Spleen (tissue), 11 donors: ENCODE results near the gene ARHGAP24. TPM values are rescaled to one million over a fixed set of nuclear protein-coding genes. Genes with fewer than 3 reads are reported as not detected.

Source experiments
- DNase-seq: peaks from one replicate; pipeline ENCODE4 v3.0.0-alpha.2; 2020
- H3K27ac ChIP-seq, 8 donors: fragments of 200-600 bp; sonication (generic) in 7 of 8; 1 replicate in 4 of 8; 2 replicates in 4 of 8; pipeline versions ENCODE4 v1.5.0 to v1.8.0; 2016 to 2021; ENCODE audit warnings: inconsistent platforms in 4 of 8, mild to moderate bottlenecking in 4 of 8, moderate library complexity in 1 of 8
- H3K27me3 ChIP-seq, 7 donors: fragments of 200-600 bp; sonication (generic) in 6 of 7; replicated peaks in 1 of 7; 1 replicate in 4 of 7; 2 replicates in 3 of 7; pipeline versions ENCODE4 v1.5.0 to v1.8.0; 2016 to 2021; ENCODE audit warnings: inconsistent platforms in 3 of 7, mild to moderate bottlenecking in 1 of 7
- H3K36me3 ChIP-seq, 6 donors: fragments of 200-600 bp; sonication (generic) in 5 of 6; 1 replicate in 4 of 6; 2 replicates in 2 of 6; pipeline versions ENCODE4 v1.5.0 to v1.8.0; 2016 to 2021; ENCODE audit warnings: inconsistent platforms in 2 of 6
- H3K4me1 ChIP-seq, 6 donors: fragments of 200-600 bp; sonication (generic) in 5 of 6; 1 replicate in 3 of 6; 2 replicates in 3 of 6; pipeline versions ENCODE4 v1.5.0 to v1.8.0; 2016 to 2021; ENCODE audit warnings: inconsistent platforms in 3 of 6
- H3K4me3 ChIP-seq, 8 donors: fragments of 200-600 bp; sonication (generic) in 7 of 8; 1 replicate in 4 of 8; 2 replicates in 4 of 8; pipeline versions ENCODE4 v1.5.0 to v1.8.0; 2016 to 2021; ENCODE audit warnings: inconsistent platforms in 4 of 8, mild to moderate bottlenecking in 4 of 8, moderate library complexity in 2 of 8
- H3K9me3 ChIP-seq, 8 donors: fragments of 200-600 bp; sonication (generic) in 7 of 8; 1 replicate in 4 of 8; 2 replicates in 4 of 8; pipeline versions ENCODE4 v1.5.0 to v1.8.0; 2016 to 2021; ENCODE audit warnings: inconsistent platforms in 4 of 8
- CTCF ChIP-seq, 11 experiments: fragments of 200-600 bp in 7 of 11; fragments of 450-650 bp in 4 of 11; sonication (generic) in 4 of 11; IDR thresholded peaks in 8 of 11; conservative IDR thresholded peaks in 3 of 11; 1 replicate in 7 of 11; 2 replicates in 4 of 11; pipeline versions ENCODE4 v1.4.0 to v1.8.0; 2016 to 2021; ENCODE audit warnings: antibody characterized with exemption in 11 of 11, inconsistent platforms in 4 of 11, mild to moderate bottlenecking in 1 of 11
- POLR2A ChIP-seq, 3 donors: fragments of 450-650 bp; IDR thresholded peaks; one replicate each; pipeline ENCODE4 v1.5.1; 2017; ENCODE audit warnings: antibody characterized with exemption in 3 of 3, mild to moderate bottlenecking in 1 of 3
- POLR2AphosphoS5 ChIP-seq, 3 donors: sonication (generic); formaldehyde crosslinking; IDR thresholded peaks; one replicate each; pipeline ENCODE4 v1.5.1; 2017; ENCODE audit warnings: antibody characterized with exemption in 3 of 3
- WGBS, 5 donors: extraction: QIAGEN DNeasy Blood & Tissue Kit in 3 of 5; methylation state at CpG; one replicate each; pipeline versions ENCODE4 v1.1.5 to v1.1.7; 2013 to 2018; 5-methylcytosine and 5-hydroxymethylcytosine counted together
- intact Hi-C: fragments of 100-400 bp; cut with DNase I; formaldehyde crosslinking; loops from one replicate; pipeline ENCODE4 v1.15.0; 2023; ENCODE audit warnings: low total_unique reads
- polyA plus RNA-seq, 3 donors: library from polyadenylated mRNA; stranded (reverse); fragments of 200-250 nt; gene quantifications; one replicate each; pipeline ENCODE4 v1.2.1, GENCODE V29; 2013
- total RNA-seq, 7 donors: library from RNA; depleted of rRNA in 3 of 7; stranded (reverse); fragments of >200 nt in 3 of 7; fragmentation: NEBNext Ultra II Directional in 4 of 7; extraction: Animal tissue kit (Norgen Biotek cat#: 25700) in 4 of 7; gene quantifications; one replicate each; pipeline versions ENCODE4 v1.1.0 to v1.2.1, GENCODE V29; 2016 to 2021
- donor health status: healthy with polysubstance abuse.
- donor health status: DM: no; HTN: no; CAD: no; lungs with moderate emphysema.
- donor health status: DM: no; HTN: no; CAD: no.
- donor health status: Bipolar disorder and iron deficiency.
- donor health status: healthy.
- donor health status: DM: no; HTN: no; CAD: no.
- donor health status: DM: yes; HTN: yes; CAD: no.

The ARHGAP24 gene
- total and polyA plus RNA-seq, 10 donors, result 23.1 to 199 (median 130) TPM

- H3K27me3 ChIP-seq, result no peaks in the 10 kb centered on the region
- intact Hi-C loops, result no loop called here
- peaks cover 0 to 8% (median 0%) of the 10 kb centered on the region in 6 donors for H3K36me3 ChIP-seq
- WGBS, 5 donors, result 86 to 100% (median 93%) methylated on average over 1 of the region's 1 CpG
- peak overlapping the region in 5 of 8 donors; percentile 12 to 56 (median 37) for H3K27ac ChIP-seq
- H3K9me3 ChIP-seq, result peaks cover 0 to 6% (median 0%) of the 10 kb centered on the region in 8 donors
- no peak for DNase-seq
- H3K4me1 ChIP-seq, result peaks cover 0 to 55% (median 27%) of the 10 kb centered on the region in 6 donors
- no peak for TF ChIP-seq POLR2A (IDR thresholded peaks at IDR 0.05)
- TF ChIP-seq POLR2AphosphoS5 (IDR thresholded peaks at IDR 0.05), result no peak
- TF ChIP-seq CTCF (IDR thresholded peaks at IDR 0.05 in 8 of 11, conservative IDR thresholded peaks at IDR 0.05 in 3 of 11), result no peak
- H3K4me3 ChIP-seq, result no peak overlapping the region
These were observed 242.4 kb downstream of the ARHGAP24 start for GRCh38 chr4:85717351-85717750.

GRCh38 chr4:85717847-85718246 lies 242.9 kb downstream of the ARHGAP24 start:
- DNase-seq, result no peak
- Histone ChIP-seq H3K4me1 (peaks cover 0 to 53% (median 27%) of the 10 kb centered on the region in 6 donors), H3K27me3 (no peaks in the 10 kb centered on the region), H3K9me3 (peaks cover 0 to under 1% (median 0%) of the 10 kb centered on the region in 8 donors), H3K27ac (peak overlapping the region in 4 of 8 donors; percentile 15 to 56 (median 45)), H3K36me3 (peaks cover 0 to 13% (median 1%) of the 10 kb centered on the region in 6 donors), H3K4me3 (no peak overlapping the region)
- 70 to 82% (median 80%) methylated on average over 2 of the region's 2 CpGs for WGBS, 5 donors
- TF ChIP-seq CTCF (IDR thresholded peaks at IDR 0.05 in 8 of 11, conservative IDR thresholded peaks at IDR 0.05 in 3 of 11), result no peak
- no peak for TF ChIP-seq POLR2A (IDR thresholded peaks at IDR 0.05)
- TF ChIP-seq POLR2AphosphoS5 (IDR thresholded peaks at IDR 0.05), result no peak
- intact Hi-C loops, result no loop called here

GRCh38 chr4:85720735-85721134 lies 245.8 kb downstream of the ARHGAP24 start:
- Histone ChIP-seq H3K4me3 (no peak overlapping the region), H3K27ac (no peak overlapping the region), H3K36me3 (peaks cover 0 to 19% (median 3%) of the 10 kb centered on the region in 6 donors), H3K27me3 (no peaks in the 10 kb centered on the region), H3K4me1 (peaks cover 14 to 51% (median 28%) of the 10 kb centered on the region in 6 donors), H3K9me3 (no peaks in the 10 kb centered on the region)
- intact Hi-C loops, result no loop called here
- 59 to 66% (median 64%) methylated on average over 3 of the region's 3 CpGs for WGBS, 5 donors
- TF ChIP-seq POLR2A (IDR thresholded peaks at IDR 0.05), result no peak
- TF ChIP-seq CTCF (IDR thresholded peaks at IDR 0.05 in 8 of 11, conservative IDR thresholded peaks at IDR 0.05 in 3 of 11), result no peak
- no peak for TF ChIP-seq POLR2AphosphoS5 (IDR thresholded peaks at IDR 0.05)
- DNase-seq, result no peak

- H3K4me3 ChIP-seq, result no peak overlapping the region
- TF ChIP-seq POLR2AphosphoS5 (IDR thresholded peaks at IDR 0.05), result no peak
- no peak for TF ChIP-seq CTCF (IDR thresholded peaks at IDR 0.05 in 8 of 11, conservative IDR thresholded peaks at IDR 0.05 in 3 of 11)
- no peak for TF ChIP-seq POLR2A (IDR thresholded peaks at IDR 0.05)
- H3K4me1 ChIP-seq, result peaks cover 26 to 51% (median 34%) of the 10 kb centered on the region in 6 donors
- peak overlapping the region in 2 of 8 donors; percentile 90 to 92 for H3K27ac ChIP-seq
- intact Hi-C loops, result no loop called here
- WGBS, 5 donors, result 89 to 94% (median 92%) methylated on average over 3 of the region's 3 CpGs
- H3K36me3 ChIP-seq, result peaks cover 0 to 19% (median 3%) of the 10 kb centered on the region in 6 donors
- H3K9me3 ChIP-seq, result no peaks in the 10 kb centered on the region
- H3K27me3 ChIP-seq, result no peaks in the 10 kb centered on the region
- DNase-seq, result no peak
These were observed 247.5 kb downstream of the ARHGAP24 start for GRCh38 chr4:85722401-85722800.
